ENCODE results near the gene RBM10. TPM values are rescaled to one million over a fixed set of nuclear protein-coding genes. Genes with fewer than 3 reads are reported as not detected.

The RBM10 gene
- total RNA-seq, 1 experiment from 2014 or later: 38.0 TPM

DNA sequence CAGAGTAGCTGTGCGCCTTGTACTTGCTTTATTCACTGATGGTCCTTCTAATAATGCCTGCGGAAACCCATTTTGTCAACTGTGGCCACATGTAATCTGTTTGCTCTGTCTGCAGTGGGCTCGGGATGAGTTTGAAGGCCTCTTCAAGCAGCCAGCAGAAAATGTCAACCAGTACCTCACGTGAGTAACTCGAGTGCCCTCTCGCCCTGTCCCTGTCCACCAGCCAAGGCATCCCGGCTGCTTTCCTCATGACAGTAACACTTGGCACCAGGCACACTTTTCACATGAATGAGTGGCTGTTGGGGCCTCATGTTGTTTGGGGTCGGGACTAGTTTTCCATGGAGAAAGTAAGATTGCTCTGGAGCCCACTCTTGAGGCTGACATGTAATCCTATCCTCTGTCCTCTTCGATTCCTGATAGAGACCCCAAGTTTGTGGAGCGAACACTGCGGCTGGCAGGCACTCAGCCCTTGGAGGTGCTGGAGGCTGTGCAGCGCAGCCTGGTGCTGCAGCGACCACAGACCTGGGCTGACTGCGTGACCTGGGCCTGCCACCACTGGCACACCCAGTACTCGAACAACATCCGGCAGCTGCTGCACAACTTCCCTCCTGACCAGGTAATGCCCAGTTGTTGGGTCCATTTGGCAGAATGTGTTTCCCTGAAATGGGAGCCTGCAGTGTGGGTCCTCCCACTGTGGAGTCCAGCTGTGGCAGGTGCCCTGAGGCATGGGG lies 64.7 kb downstream of the RBM10 start:
- in situ Hi-C loops (cut with HindIII; ENCODE audit: low pct_unique_long_range_greater_than_20kb, low sequenced_read_pairs): no loop called here
- no peak for DNase-seq (ENCODE audit: low read depth)

DNA sequence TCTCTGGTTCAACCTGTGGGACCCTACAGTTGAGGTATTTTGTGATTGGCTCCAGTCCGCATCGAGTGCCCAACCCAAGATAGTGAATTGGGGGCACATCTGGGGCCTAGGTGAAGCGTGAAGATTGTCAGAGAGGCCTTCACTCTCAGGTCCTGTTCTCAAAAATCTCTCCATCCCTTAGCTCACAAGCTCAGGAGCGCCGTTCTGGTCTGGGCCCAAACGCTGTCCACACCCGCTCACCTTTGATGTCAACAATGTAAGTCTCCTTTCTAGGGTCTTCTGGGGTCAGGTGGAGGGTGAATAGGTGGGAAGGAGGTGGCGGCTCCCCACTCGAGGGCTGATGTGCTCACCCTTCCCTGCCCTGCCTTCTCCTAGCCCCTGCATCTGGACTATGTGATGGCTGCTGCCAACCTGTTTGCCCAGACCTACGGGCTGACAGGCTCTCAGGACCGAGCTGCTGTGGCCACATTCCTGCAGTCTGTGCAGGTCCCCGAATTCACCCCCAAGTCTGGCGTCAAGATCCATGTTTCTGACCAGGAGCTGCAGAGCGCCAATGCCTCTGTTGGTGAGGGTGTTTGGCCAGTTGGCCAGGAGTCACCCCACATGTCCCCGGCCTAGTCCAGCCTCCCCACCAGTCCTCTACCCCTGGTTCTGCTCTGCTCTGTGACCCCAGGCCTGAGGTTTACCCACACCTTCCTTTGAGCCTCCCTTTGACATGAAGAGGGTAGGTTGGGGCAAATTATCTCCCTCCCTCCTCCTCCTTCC lies 65.8 kb downstream of the RBM10 start:
- DNase-seq (ENCODE audit: low read depth): no peak
- in situ Hi-C loops (cut with HindIII; ENCODE audit: low pct_unique_long_range_greater_than_20kb, low sequenced_read_pairs): no loop called here

DNA sequence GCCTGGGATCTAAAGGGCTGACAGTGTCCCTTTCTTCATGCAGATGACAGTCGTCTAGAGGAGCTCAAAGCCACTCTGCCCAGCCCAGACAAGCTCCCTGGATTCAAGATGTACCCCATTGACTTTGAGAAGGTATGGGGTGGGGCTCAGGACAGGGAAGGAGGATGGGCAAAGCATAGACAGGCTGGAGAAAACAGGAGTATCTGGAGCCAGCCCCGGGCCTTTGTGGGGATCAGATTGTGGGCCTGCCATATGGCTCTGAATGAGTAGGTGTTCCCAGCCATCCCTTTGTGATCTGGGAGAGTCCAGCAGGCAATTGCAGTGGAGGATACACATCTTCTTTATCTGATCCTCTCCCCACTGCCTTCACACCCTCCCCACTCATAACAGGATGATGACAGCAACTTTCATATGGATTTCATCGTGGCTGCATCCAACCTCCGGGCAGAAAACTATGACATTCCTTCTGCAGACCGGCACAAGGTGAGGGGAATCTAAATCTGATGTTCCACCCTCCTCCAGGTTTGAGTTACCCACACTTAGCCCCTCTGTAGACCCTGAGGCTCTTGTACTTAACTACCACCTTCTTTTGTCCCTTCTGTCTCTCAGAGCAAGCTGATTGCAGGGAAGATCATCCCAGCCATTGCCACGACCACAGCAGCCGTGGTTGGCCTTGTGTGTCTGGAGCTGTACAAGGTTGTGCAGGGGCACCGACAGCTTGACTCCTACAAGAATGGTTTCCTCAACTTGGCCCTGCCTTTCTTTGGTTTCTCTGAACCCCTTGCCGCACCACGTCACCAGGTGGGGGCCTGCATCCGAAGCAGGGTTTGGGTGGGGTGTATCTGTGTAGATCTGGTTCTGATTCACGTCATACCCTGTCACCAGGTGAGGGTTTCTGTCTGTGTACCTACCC lies 67.6 kb downstream of the RBM10 start:
- in situ Hi-C loops (cut with HindIII; ENCODE audit: low pct_unique_long_range_greater_than_20kb, low sequenced_read_pairs): no loop called here
- DNase-seq (ENCODE audit: low read depth): no peak

DNA sequence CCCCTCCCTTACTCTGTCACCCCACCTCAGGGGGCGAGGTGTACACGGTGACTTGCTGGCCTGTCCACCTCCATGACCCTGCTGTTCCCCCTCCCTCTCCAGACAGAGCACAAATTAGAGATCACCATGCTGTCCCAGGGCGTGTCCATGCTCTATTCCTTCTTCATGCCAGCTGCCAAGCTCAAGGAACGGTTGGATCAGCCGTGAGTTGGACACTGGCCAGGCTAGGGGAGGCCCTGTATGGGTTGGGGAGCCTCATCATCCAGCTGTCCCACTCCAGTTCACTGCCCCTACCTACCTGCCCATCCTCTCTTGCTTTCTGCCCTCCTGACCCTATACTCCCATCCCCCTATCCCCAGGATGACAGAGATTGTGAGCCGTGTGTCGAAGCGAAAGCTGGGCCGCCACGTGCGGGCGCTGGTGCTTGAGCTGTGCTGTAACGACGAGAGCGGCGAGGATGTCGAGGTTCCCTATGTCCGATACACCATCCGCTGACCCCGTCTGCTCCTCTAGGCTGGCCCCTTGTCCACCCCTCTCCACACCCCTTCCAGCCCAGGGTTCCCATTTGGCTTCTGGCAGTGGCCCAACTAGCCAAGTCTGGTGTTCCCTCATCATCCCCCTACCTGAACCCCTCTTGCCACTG lies 69.5 kb downstream of the RBM10 start:
- in situ Hi-C loops (cut with HindIII; ENCODE audit: low pct_unique_long_range_greater_than_20kb, low sequenced_read_pairs): no loop called here
- DNase-seq (ENCODE audit: low read depth): no peak

DNA sequence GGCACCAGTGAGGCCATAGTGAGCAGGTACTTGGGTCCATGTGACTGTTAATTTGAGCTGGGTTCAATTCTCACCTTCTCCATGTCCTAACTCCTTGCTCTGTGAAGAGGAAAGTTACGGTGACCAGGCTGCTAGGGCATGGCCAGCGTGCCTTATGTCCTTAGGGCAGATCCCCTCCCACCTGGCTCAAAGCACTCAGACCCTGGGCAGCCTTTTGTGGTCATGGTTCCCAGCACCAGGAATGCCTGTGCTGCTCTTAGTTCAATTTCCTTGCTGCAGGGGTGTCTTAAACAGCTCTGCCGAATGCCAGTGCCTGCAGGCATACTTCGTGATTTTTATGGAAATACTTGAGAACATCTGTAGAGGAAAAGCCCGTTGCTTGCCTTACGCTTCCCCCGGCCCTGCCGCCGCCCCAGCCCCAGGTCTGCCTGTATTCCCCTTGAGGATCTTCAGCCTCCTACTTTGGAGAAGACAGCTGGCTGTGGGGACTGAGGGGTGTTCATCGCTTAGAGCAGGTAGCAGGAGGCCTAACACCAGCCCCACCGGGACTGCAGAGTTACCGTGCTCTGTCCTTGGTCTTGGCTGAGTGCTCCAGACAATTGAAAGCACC lies 70.4 kb downstream of the RBM10 start:
- no peak for DNase-seq (ENCODE audit: low read depth)
- in situ Hi-C loops (cut with HindIII; ENCODE audit: low pct_unique_long_range_greater_than_20kb, low sequenced_read_pairs): no loop called here

DNA sequence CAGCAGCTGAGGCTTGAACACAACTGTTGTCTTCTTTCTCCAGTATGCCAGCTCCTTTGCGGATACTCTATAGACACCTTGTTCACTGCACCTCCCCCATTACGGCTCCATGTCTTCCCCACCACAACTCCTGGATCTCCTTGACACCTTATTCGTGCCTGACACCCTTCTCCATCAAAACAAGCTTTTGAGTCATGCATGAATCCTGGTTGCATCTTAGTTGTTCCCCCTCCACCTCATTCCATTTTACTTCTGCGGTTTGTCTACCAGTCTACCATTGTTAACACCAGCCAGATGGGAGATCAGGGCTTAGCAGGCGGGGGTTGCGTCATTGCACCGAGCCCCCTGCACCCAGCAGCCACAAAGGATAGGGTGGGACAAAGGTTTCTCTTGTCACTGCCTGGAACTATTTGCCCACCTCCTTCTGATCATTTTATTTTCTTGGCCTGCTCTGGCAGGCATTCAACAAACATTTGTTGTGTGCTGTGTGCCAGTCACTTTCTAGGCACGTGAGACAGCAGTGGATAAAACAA lies 71.4 kb downstream of the RBM10 start:
- in situ Hi-C loops (cut with HindIII; ENCODE audit: low pct_unique_long_range_greater_than_20kb, low sequenced_read_pairs): no loop called here
- DNase-seq (ENCODE audit: low read depth): no peak

DNA sequence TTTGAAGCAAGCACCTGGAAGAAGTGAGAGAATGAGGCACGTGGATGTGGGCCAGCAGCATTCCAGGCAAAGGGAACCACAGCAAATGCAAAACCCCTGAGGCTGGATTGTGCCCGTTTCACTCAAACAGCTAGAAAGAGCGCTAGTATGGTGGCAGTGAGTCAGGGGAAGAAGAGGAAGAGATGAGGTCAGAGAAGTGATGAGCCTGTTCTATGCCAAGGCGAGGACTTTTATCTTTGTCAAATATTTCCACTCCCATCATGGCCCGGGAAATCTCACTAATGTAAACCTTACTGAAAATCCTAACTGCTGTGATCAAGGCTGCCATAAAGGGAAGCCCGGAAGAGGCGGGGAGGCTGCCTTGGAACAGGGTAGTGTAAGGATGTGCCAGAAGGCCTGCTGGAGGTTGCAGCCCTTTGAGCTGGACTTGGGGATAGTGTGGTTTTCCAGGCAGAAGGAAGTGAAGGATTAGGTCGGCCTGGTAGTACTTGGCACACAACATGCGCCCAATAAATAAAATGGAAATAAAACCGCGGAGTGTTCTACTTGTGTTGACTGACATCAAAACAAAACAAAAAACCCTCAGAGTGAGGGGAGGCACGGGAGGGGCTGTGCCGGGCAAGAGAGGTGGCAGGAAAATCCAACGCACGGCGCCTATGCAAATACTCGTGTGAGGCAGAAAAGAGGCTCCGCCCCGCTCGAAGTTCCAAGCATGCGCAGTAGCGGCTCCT lies 72.3 kb downstream of the RBM10 start:
- DNase-seq (ENCODE audit: low read depth): no peak
- in situ Hi-C loops (cut with HindIII; ENCODE audit: low pct_unique_long_range_greater_than_20kb, low sequenced_read_pairs): no loop called here

DNA sequence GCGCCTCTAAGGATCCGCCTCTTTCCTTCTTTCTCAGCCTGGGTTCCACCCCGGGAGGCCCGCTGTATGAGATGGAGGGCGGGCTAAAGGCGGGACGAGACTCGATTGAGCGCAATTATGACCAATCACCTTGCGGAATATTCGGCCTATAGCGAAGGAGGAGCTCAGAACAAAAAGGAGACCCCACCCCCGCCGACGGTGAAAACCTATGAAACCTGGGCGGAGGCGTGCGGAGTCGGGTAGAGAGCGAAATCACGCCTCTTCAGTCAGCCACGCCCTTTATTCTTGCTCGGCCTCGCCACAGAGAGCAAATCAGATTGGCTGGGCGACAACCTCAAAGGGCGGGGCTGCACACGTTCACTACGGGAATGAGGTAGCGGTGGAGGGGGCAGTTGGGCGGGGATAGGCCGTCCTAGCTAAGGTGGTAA lies 72.8 kb downstream of the RBM10 start:
- in situ Hi-C loops (cut with HindIII; ENCODE audit: low pct_unique_long_range_greater_than_20kb, low sequenced_read_pairs): no loop called here
- DNase-seq (ENCODE audit: low read depth): peak; percentile 99

DNA sequence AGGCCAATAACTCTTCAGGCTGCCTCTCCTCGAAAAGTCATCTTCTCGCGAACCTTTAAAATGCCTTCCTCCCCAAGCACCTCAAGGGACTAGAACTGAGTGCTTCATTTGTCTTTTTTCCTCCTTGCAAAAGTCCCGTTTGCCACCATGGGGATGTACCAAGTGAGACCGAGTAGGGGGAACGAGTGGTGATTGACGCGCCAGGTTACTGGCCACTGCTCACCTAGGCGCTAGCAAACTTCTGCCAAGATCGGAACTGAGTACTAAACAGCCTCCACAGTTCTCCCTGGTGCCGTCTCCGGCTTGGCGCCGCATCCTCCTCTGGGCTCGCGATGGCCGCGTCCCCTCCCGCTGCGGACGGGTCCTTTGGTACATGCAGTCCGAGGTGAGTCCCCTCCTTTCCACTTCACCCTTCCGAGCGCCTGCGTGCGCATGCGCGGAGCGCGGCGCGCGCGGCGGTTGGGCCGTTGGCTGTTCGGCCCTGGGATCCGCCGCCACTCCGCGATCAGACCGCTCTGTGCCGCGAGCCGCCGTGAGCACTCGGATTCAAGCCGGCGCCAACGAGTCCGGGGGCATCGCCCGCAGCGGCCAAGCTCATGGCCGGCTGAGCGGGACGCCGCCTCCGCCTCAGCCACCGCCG lies 73.4 kb downstream of the RBM10 start, which contains the start of gene CDK16:
Gene CDK16, plus strand, starts transcription at position 402 of the 640 bp plus-strand sequence. CDS start 4,877 bp downstream, outside the sequence.
- peak; percentile 75 for DNase-seq (ENCODE audit: low read depth)
- in situ Hi-C loops (cut with HindIII; ENCODE audit: low pct_unique_long_range_greater_than_20kb, low sequenced_read_pairs): no loop called here

DNA sequence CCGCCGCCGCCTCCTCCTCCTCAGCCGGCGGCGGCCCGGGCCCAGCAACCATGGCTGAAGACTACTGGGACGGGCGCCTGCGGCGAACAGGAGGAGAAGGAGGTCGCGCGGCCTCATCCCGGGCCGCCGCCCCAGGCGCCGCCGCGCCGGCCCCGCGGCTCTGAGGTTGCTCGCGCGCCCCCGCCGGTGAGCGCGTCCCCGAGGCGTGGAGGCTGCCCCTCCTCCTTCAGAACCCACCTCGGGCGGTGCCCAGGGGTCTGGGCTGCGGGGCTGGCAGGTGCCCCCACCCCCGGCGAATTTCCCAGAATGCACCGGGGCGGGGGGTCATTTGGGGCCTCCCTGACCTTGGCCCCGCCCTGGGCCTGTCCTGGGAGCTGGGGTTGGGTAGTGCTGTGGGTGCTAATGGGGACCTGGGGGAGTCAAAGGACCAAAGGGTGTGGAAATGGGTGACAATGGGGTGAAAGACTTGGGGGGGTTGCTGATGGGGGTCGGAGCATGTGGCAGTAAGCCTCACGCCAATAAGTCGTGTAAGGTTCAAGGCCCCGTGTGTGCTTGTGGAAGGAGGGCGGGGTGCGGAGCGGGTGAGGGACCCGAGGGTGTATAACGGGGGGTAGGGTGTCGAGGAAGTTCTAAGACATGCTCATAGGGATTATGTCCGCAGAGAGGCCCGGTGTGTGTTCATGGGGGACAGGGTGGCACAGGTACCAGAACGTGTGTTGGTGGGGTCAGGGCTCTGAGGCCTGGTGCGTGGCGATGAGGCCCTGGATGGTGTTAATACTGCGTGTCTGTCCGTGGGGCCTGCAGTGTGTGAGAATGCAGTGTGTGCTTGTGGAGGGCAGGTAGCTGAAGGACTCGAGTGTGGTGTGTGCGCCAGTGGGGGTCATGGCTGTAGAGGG lies 74.1 kb downstream of the RBM10 start:
- in situ Hi-C loops (cut with HindIII; ENCODE audit: low pct_unique_long_range_greater_than_20kb, low sequenced_read_pairs): no loop called here

DNA sequence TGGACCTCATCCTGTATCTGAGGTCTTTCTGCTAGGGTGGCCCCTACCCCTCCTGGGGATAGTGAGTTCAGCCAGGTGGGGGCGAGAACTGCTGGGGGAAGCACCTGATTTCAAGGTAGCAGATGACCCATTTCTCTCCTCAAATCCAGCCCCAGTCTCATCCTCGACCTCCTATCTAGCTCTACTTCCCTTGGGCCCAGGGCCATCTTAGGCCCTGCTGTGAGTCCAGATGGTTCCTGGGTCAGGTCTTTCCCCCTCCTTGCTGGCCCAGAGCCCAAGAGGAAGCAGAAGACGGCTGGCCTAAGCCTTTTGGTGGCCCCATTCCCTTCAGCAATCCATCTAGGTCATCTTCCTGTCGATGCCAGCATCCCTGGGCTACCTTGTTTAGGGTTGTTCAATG lies 76.7 kb downstream of the RBM10 start:
- in situ Hi-C loops (cut with HindIII; ENCODE audit: low pct_unique_long_range_greater_than_20kb, low sequenced_read_pairs): no loop called here
- no peak for DNase-seq (ENCODE audit: low read depth)

More for the DNA sequence above, 74.1 kb downstream of the RBM10 start:
- DNase-seq (ENCODE audit: low read depth): peak; percentile 23

DNA sequence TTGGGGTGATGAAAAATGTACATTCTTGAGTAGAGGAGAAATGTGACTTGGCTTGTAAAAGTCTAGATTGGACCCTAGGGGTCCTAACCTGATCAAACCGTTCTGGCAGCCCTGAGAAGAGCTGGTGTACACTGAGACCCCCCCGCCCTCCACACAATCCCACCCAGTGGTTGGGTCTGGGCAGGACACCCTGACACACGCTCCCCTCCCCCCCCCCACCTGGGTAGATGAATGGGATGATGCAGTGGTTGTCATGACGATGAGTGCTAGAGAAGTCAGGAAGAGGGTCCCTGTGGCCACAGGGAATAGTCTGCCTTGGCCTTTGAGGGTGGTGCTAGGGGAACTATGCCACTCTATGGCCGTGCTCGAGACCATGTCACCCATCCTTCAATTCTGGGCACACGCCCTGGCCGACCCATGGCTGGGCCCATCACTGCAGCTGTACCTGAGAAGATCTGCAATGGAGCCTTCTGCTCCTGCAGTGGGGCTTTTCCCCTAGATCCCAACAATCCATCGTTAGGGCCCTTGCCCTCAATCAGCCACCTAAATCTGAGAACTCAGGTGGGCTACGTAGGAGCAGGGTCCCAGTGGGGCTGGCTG lies 77.8 kb downstream of the RBM10 start:
- in situ Hi-C loops (cut with HindIII; ENCODE audit: low pct_unique_long_range_greater_than_20kb, low sequenced_read_pairs): no loop called here
- DNase-seq (ENCODE audit: low read depth): no peak

DNA sequence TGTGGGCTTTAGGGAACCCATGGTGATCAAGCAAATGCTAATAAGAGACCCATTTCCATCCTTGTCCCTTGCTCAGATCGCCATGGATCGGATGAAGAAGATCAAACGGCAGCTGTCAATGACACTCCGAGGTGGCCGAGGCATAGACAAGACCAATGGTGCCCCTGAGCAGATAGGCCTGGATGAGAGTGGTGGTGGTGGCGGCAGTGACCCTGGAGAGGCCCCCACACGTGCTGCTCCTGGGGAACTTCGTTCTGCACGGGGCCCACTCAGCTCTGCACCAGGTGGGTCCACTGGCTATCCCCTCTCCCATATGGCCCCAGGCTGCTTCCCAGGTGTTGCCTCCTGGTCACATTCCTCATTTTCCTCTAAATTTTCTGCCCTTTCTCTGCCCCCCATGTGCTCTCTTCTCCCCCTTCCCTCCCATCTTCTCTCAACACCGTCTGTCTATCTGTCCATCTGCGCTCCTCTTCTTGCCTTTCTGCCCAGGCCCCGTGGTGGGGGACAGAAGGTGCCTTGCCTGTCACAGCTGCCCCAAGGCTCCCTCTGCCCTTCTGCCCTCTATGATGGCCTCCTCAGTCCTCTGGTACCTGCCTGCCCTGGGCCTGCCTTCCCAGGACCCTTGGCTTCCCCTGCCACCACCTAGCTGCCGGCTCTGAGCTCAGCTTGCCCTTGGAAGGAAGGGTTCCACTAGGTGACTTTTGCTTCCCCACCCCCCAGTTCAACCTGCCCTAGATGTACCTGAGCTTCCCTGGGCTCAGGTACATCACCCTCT lies 78.6 kb downstream of the RBM10 start:
- DNase-seq (ENCODE audit: low read depth): no peak
- in situ Hi-C loops (cut with HindIII; ENCODE audit: low pct_unique_long_range_greater_than_20kb, low sequenced_read_pairs): no loop called here

DNA sequence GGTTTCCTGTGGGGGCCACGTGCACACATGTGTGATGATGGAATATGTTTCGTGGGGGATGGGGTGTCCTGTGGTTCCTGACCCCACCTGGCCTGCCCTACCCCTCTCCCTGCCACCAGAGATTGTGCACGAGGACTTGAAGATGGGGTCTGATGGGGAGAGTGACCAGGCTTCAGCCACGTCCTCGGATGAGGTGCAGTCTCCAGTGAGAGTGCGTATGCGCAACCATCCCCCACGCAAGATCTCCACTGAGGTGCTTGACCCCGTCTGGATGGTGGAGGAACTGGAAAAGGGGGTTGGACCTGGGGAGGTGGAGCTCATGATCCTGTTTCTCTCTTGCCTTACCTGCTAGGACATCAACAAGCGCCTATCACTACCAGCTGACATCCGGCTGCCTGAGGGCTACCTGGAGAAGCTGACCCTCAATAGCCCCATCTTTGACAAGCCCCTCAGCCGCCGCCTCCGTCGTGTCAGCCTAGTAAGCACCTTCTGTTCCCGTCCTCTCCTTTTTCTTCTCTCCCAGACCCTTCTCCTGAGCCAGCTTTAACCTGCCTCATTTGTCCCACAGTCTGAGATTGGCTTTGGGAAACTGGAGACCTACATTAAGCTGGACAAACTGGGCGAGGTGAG lies 79.4 kb downstream of the RBM10 start:
- in situ Hi-C loops (cut with HindIII; ENCODE audit: low pct_unique_long_range_greater_than_20kb, low sequenced_read_pairs): no loop called here
- DNase-seq (ENCODE audit: low read depth): no peak

All from Caki2 (cell line).